Measurements from ENCODE around the gene ZBTB39. TPM values are rescaled to one million over a fixed set of nuclear protein-coding genes. Genes with fewer than 3 reads are reported as not detected.

ZBTB39 gene
- total and polyA plus RNA-seq, 4 donors, result 1.8 to 9.9 (median 3.0) TPM

DNA sequence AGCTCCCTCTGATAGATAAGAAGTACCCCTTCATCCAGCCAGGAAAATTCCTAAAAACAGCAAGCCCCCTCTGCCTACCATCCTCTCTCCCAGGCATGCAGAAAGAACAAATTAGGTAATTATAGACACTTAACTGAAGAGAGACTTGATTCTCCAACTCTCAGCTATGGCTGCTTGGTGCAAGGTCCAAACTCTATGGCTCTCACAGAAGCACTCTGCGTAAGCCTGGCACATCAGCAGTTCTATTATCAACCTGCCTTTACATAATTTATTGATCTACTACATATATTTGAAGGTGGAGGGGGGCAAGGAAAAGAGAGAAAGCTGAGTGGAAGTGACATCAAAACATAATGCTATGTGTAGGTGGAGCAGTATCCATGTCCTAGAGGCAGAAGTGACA is 44.7 kb upstream of the ZBTB39 start:
- H3K36me3 ChIP-seq (ENCODE audit: control insufficient read depth in 4 of 4, insufficient read depth in 3 of 4, low read depth in 1 of 4, low read length in 3 of 4), result no peaks in the 10 kb centered on the region
- H3K9ac ChIP-seq (ENCODE audit: low read depth in 1 of 2, low read length in 2 of 2), result no peak overlapping the region
- TF ChIP-seq, protein P1, sequence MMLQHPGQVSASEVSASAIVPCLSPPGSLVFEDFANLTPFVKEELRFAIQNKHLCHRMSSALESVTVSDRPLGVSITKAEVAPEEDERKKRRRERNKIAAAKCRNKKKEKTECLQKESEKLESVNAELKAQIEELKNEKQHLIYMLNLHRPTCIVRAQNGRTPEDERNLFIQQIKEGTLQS (IDR thresholded peaks at IDR 0.05), result no peak
- no peak for TF ChIP-seq EGR1 (IDR thresholded peaks at IDR 0.05; ENCODE audit: low read depth in 2 of 2)
- TF ChIP-seq RXRA (IDR thresholded peaks at IDR 0.05), result no peak
- no peak for TF ChIP-seq GABPA (IDR thresholded peaks at IDR 0.05 in 1 of 2, conservative IDR thresholded peaks at IDR 0.05 in 1 of 2)
- TF ChIP-seq HNF4G (IDR thresholded peaks at IDR 0.05), result no peak
- H3K4me3 ChIP-seq (ENCODE audit: low read depth in 1 of 3, low read length in 3 of 3), result no peak overlapping the region
- no peak overlapping the region for H3K27ac ChIP-seq (ENCODE audit: low read depth in 1 of 2, low read length in 2 of 2)
- no peaks in the 10 kb centered on the region for H3K27me3 ChIP-seq (ENCODE audit: control insufficient read depth in 4 of 4, insufficient read depth in 4 of 4, low read length in 3 of 4)
- no peaks in the 10 kb centered on the region for H3K9me3 ChIP-seq (ENCODE audit: control insufficient read depth in 4 of 4, low read length in 3 of 4)
- no peaks in the 10 kb centered on the region for H3K4me1 ChIP-seq (ENCODE audit: control insufficient read depth in 4 of 4, insufficient read depth in 4 of 4, low read length in 3 of 4)
- DNase-seq (ENCODE audit: low spot score), result no peak
- WGBS, result 90% methylated on average over 1 of the region's 1 CpG

DNA sequence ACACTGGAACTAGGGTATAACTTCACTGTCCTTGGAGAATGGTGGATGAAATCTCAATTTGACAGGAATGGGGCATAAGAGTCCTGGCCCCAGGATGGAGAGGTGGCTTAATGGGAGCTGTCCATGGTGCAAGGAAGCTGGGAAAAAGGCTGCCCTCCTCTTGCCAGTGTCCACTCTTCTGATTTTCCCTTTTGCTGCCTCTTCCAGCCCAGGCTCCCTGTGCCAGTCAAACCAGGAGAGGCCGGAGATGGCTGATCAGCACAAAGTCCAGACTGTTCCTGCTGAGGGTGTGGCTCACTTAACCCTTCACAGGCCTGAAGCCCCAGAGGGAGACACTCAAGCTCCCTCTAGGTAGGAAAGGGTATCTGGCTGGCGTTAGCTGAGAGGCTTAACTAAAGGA is 43.5 kb upstream of the ZBTB39 start, which contains the start of gene MYO1A:
MYO1A (minus strand) TSS at position 240 of the 400 bp plus-strand sequence. CDS start 1,806 bp downstream, outside the sequence.
- no peaks in the 10 kb centered on the region for H3K36me3 ChIP-seq (ENCODE audit: control insufficient read depth in 4 of 4, insufficient read depth in 3 of 4, low read depth in 1 of 4, low read length in 3 of 4)
- no peak for DNase-seq (ENCODE audit: low spot score)
- H3K4me1 ChIP-seq (ENCODE audit: control insufficient read depth in 4 of 4, insufficient read depth in 4 of 4, low read length in 3 of 4), result no peaks in the 10 kb centered on the region
- H3K4me3 ChIP-seq (ENCODE audit: low read depth in 1 of 3, low read length in 3 of 3), result no peak within 1 kb of the TSS
- H3K9ac ChIP-seq (ENCODE audit: low read depth in 1 of 2, low read length in 2 of 2), result no peak within 1 kb of the TSS
- H3K9me3 ChIP-seq (ENCODE audit: control insufficient read depth in 4 of 4, low read length in 3 of 4), result no peaks in the 10 kb centered on the region
- no peak within 1 kb of the TSS for H3K27ac ChIP-seq (ENCODE audit: low read depth in 1 of 2, low read length in 2 of 2)
- TF ChIP-seq HNF4A (conservative IDR thresholded peaks at IDR 0.05) (peak in 1 of 2 donors; percentile 25), RXRA (IDR thresholded peaks at IDR 0.05) (no peak), GABPA (IDR thresholded peaks at IDR 0.05 in 1 of 2, conservative IDR thresholded peaks at IDR 0.05 in 1 of 2) (no peak)
- TF ChIP-seq, protein P2, sequence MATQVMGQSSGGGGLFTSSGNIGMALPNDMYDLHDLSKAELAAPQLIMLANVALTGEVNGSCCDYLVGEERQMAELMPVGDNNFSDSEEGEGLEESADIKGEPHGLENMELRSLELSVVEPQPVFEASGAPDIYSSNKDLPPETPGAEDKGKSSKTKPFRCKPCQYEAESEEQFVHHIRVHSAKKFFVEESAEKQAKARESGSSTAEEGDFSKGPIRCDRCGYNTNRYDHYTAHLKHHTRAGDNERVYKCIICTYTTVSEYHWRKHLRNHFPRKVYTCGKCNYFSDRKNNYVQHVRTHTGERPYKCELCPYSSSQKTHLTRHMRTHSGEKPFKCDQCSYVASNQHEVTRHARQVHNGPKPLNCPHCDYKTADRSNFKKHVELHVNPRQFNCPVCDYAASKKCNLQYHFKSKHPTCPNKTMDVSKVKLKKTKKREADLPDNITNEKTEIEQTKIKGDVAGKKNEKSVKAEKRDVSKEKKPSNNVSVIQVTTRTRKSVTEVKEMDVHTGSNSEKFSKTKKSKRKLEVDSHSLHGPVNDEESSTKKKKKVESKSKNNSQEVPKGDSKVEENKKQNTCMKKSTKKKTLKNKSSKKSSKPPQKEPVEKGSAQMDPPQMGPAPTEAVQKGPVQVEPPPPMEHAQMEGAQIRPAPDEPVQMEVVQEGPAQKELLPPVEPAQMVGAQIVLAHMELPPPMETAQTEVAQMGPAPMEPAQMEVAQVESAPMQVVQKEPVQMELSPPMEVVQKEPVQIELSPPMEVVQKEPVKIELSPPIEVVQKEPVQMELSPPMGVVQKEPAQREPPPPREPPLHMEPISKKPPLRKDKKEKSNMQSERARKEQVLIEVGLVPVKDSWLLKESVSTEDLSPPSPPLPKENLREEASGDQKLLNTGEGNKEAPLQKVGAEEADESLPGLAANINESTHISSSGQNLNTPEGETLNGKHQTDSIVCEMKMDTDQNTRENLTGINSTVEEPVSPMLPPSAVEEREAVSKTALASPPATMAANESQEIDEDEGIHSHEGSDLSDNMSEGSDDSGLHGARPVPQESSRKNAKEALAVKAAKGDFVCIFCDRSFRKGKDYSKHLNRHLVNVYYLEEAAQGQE (IDR thresholded peaks at IDR 0.05), result peak; percentile 97
- 44% methylated on average over 2 of the region's 2 CpGs for WGBS
- H3K27me3 ChIP-seq (ENCODE audit: control insufficient read depth in 4 of 4, insufficient read depth in 4 of 4, low read length in 3 of 4), result no peaks in the 10 kb centered on the region

DNA sequence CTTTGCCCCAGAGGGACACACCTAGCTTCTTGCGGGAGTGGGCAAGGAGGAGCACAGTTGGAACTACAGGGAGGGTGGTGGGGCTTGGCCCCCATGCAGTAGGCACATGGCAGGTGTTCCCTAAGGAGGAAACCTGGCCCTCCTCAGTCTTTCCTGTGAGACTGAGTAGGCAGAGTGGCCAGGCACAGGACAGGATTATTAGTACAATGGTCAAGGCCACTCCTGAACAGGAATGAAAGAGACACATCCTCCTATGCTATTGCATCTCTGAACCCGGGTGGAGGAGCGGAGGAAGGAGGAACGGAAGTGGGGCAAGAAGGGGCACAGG is 42.7 kb upstream of the ZBTB39 start:
- Histone ChIP-seq H3K36me3 (ENCODE audit: control insufficient read depth in 4 of 4, insufficient read depth in 3 of 4, low read depth in 1 of 4, low read length in 3 of 4) (no peaks in the 10 kb centered on the region), H3K4me3 (ENCODE audit: low read depth in 1 of 3, low read length in 3 of 3) (no peak overlapping the region), H3K4me1 (ENCODE audit: control insufficient read depth in 4 of 4, insufficient read depth in 4 of 4, low read length in 3 of 4) (no peaks in the 10 kb centered on the region), H3K9me3 (ENCODE audit: control insufficient read depth in 4 of 4, low read length in 3 of 4) (no peaks in the 10 kb centered on the region), H3K27me3 (ENCODE audit: control insufficient read depth in 4 of 4, insufficient read depth in 4 of 4, low read length in 3 of 4) (no peaks in the 10 kb centered on the region), H3K9ac (ENCODE audit: low read depth in 1 of 2, low read length in 2 of 2) (no peak overlapping the region), H3K27ac (ENCODE audit: low read depth in 1 of 2, low read length in 2 of 2) (no peak overlapping the region)
- no peak for DNase-seq (ENCODE audit: low spot score)
- WGBS, result 69% methylated on average over 4 of the region's 4 CpGs
- TF ChIP-seq HNF4A (conservative IDR thresholded peaks at IDR 0.05) (no peak), NR2F2 (IDR thresholded peaks at IDR 0.05) (no peak)

DNA sequence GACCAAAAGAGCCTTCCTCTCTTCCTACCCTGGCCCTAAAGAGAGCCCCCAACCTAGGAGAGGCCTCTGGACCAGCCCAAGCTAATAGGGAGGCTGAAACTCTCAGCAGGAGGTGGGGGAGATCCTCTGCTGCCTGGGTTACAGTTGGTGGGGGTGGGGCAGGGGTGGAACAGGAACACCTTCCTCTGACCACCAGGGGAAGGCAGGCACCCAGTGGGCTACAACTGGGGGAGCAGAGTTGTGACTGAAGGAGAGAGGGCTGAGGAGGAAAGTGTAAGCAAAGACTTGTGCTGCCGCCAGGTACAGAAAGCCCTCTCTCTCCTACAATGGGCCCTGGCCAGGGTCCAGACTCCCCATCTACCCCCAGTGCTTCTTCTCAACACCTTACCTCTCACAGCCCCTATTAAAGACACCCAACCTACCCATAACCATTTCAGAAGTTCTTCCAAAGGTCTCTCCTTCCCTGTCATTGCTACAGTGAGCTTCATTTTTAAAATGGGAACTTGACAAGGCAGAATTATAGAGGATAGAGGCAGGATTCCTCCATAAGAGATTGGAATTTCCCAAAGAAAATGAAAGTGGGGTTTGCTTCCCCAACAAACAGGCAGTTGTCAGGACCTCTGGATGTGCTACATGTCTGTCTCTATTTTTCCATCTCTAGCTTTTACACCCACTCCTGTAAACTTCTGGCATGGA is 42.2 kb upstream of the ZBTB39 start:
- H3K9me3 ChIP-seq (ENCODE audit: control insufficient read depth in 4 of 4, low read length in 3 of 4), result no peaks in the 10 kb centered on the region
- no peak overlapping the region for H3K4me3 ChIP-seq (ENCODE audit: low read depth in 1 of 3, low read length in 3 of 3)
- TF ChIP-seq FOXA1 (IDR thresholded peaks at IDR 0.05) (no peak), FOXA2 (IDR thresholded peaks at IDR 0.05) (no peak), TAF1 (conservative IDR thresholded peaks at IDR 0.05) (no peak), HNF4A (conservative IDR thresholded peaks at IDR 0.05) (no peak), RXRA (IDR thresholded peaks at IDR 0.05) (no peak), EGR1 (IDR thresholded peaks at IDR 0.05; ENCODE audit: low read depth in 2 of 2) (no peak), SP1 (IDR thresholded peaks at IDR 0.05) (no peak), RAD21 (IDR thresholded peaks at IDR 0.05) (no peak), YY1 (IDR thresholded peaks at IDR 0.05) (no peak)
- TF ChIP-seq, protein P3, sequence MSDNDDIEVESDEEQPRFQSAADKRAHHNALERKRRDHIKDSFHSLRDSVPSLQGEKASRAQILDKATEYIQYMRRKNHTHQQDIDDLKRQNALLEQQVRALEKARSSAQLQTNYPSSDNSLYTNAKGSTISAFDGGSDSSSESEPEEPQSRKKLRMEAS (IDR thresholded peaks at IDR 0.05), result no peak
- no peak overlapping the region for H3K9ac ChIP-seq (ENCODE audit: low read depth in 1 of 2, low read length in 2 of 2)
- H3K4me1 ChIP-seq (ENCODE audit: control insufficient read depth in 4 of 4, insufficient read depth in 4 of 4, low read length in 3 of 4), result no peaks in the 10 kb centered on the region
- no peaks in the 10 kb centered on the region for H3K27me3 ChIP-seq (ENCODE audit: control insufficient read depth in 4 of 4, insufficient read depth in 4 of 4, low read length in 3 of 4)
- H3K27ac ChIP-seq (ENCODE audit: low read depth in 1 of 2, low read length in 2 of 2), result no peak overlapping the region
- DNase-seq (ENCODE audit: low spot score), result no peak
- H3K36me3 ChIP-seq (ENCODE audit: control insufficient read depth in 4 of 4, insufficient read depth in 3 of 4, low read depth in 1 of 4, low read length in 3 of 4), result no peaks in the 10 kb centered on the region
- 97% methylated on average over 1 of the region's 1 CpG for WGBS
